Breast epithelium (tissue), 4 donors: Measurements from ENCODE around the gene AK5. TPM values are rescaled to one million over a fixed set of nuclear protein-coding genes. Genes with fewer than 3 reads are reported as not detected.
"Not testable (repeated sequence)": the region's sequence is repeated elsewhere in the genome, so short reads cannot be mapped to it uniquely, and the experiment has no call there.

ENCODE experiments used
- DNase-seq, 2 donors: peaks; one replicate each; pipeline ENCODE4 v3.0.0-alpha.2; 2019; ENCODE audit warnings: low spot score in 2 of 2
- H3K27ac ChIP-seq, 2 donors: fragments of 200-600 bp; sonication (generic) in 1 of 2; one replicate each; pipeline ENCODE4 v1.5.1; 2016 to 2019; ENCODE audit warnings: mild to moderate bottlenecking in 1 of 2
- H3K27me3 ChIP-seq, 2 donors: fragments of 200-600 bp; sonication (generic) in 1 of 2; one replicate each; pipeline versions ENCODE4 v1.5.1 to v1.6.0; 2017 to 2019; ENCODE audit warnings: control low read depth in 1 of 2, mild to moderate bottlenecking in 1 of 2
- H3K36me3 ChIP-seq: fragments of 200-600 bp; one replicate; pipeline ENCODE4 v1.5.1; 2019
- H3K4me1 ChIP-seq, 2 donors: fragments of 200-600 bp; sonication (generic); one replicate each; pipeline ENCODE4 v1.5.1; 2016 to 2019; ENCODE audit warnings: control low read depth in 1 of 2
- H3K4me3 ChIP-seq, 3 donors: fragments of 200-600 bp; sonication (generic); 1 replicate in 2 of 3; 2 replicates in 1 of 3; pipeline ENCODE4 v1.5.1; 2016 to 2019; ENCODE audit warnings: mild to moderate bottlenecking in 3 of 3, moderate library complexity in 2 of 3
- H3K9me3 ChIP-seq, 2 donors: fragments of 200-600 bp; sonication (generic) in 1 of 2; one replicate each; pipeline ENCODE4 v1.5.1; 2016 to 2019; ENCODE audit warnings: control low read depth in 1 of 2
- POLR2A ChIP-seq: fragments of 450-650 bp; IDR thresholded peaks from one replicate; pipeline ENCODE4 v1.6.1; 2016; ENCODE audit warnings: antibody characterized with exemption, mild to moderate bottlenecking, moderate library complexity
- POLR2AphosphoS5 ChIP-seq, 3 donors: sonication (generic); formaldehyde crosslinking; IDR thresholded peaks; one replicate each; pipeline ENCODE4 v1.6.1; 2017; ENCODE audit warnings: antibody characterized with exemption in 3 of 3
- intact Hi-C: fragments of 100-400 bp; cut with DNase I; formaldehyde crosslinking; loops from one replicate; pipeline ENCODE4 v1.15.1; 2023; ENCODE audit warnings: low total_unique reads
- total RNA-seq, 3 donors: library from RNA; depleted of rRNA; stranded (reverse); fragments of >200 nt; gene quantifications; one replicate each; pipeline ENCODE4 v1.1.0, GENCODE V29; 2016
- TF ChIP-seq, protein P1 (sequence below), 3 donors: fragments of 450-650 bp; IDR thresholded peaks; one replicate each; pipeline ENCODE4 v1.5.1; 2016 to 2017; ENCODE audit warnings: antibody characterized with exemption in 3 of 3, mild to moderate bottlenecking in 3 of 3, moderate library complexity in 3 of 3

Gene AK5
- total RNA-seq, 3 donors from 2014 or later: under 0.01 to 111 (median 30.8) TPM

DNA sequence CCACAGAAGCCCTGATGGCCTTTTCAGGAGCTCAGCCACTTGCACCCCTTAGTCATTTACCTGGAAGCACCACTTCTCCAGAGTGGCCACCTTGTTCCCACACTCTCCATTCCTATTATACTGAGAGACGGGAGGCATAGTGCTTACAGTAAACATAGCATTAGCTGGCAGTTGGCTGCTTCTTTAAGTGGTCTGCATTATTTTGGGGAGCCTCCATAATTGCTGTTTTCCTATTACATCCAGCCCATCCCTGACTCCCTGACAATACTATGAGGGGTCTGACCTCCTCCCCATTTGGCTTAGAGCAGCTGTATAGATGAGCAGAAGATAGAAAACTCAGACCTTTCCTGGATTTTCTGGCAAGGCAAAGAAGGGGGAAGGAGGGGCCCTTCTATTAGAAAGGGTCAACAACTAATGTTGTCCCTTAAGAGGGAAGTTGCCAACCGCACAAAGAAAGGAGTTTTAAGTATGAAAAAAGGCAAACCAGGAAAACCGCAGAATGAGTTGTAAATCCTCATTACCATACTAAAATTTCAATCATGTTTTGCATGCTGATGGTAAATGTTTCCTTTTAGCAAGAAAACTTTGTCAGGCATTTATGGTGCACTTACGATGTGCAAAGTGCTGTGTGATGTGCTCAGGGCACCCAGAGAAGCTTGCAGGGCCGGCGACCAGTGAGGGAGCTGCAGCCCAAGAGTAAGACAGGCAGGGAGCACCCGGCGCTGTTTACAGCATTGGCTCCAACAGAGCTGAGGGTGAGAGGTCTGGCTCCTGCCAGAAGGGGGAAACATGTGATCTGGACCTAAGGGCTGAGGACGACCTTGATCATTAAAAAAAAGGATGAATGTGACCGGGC lies 233.3 kb downstream of the AK5 start:
- Histone ChIP-seq H3K4me1 (peaks cover 3 to 7% of the 10 kb centered on the region in 2 donors), H3K27ac (peak overlapping the region; percentile 76 to 90), H3K4me3 (peak overlapping the region in 1 of 3 donors; percentile 11), H3K36me3 (no peaks in the 10 kb centered on the region), H3K27me3 (no peaks in the 10 kb centered on the region), H3K9me3 (no peaks in the 10 kb centered on the region)
- DNase-seq: no peak
- intact Hi-C loops: no loop called here
- TF ChIP-seq, protein P1, sequence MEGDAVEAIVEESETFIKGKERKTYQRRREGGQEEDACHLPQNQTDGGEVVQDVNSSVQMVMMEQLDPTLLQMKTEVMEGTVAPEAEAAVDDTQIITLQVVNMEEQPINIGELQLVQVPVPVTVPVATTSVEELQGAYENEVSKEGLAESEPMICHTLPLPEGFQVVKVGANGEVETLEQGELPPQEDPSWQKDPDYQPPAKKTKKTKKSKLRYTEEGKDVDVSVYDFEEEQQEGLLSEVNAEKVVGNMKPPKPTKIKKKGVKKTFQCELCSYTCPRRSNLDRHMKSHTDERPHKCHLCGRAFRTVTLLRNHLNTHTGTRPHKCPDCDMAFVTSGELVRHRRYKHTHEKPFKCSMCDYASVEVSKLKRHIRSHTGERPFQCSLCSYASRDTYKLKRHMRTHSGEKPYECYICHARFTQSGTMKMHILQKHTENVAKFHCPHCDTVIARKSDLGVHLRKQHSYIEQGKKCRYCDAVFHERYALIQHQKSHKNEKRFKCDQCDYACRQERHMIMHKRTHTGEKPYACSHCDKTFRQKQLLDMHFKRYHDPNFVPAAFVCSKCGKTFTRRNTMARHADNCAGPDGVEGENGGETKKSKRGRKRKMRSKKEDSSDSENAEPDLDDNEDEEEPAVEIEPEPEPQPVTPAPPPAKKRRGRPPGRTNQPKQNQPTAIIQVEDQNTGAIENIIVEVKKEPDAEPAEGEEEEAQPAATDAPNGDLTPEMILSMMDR (IDR thresholded peaks at IDR 0.05): peak in 1 of 3 donors; percentile 6
- no peak for TF ChIP-seq POLR2AphosphoS5 (IDR thresholded peaks at IDR 0.05)
- TF ChIP-seq POLR2A: no peak

DNA sequence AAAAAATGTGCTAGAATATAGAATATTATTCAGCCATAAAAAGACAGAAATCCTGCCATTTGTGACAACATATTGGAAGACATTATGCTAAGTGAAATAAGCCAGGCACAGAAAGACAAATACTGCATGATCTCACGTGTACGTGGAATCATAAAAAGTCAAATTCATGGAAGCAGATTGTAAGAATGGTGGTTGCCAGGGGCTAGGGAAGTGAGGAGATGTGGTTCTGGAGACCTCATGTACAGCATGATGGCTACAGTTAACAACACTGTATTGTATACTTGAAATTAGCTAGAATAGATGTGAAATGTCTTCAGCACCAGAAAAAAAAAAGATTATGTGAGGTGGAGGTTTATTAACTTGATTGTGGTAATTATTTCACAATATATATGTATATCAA lies 234.3 kb downstream of the AK5 start:
- Histone ChIP-seq H3K4me3 (no peak overlapping the region), H3K9me3 (no peaks in the 10 kb centered on the region), H3K27ac (peak overlapping the region; percentile 43 to 76), H3K27me3 (no peaks in the 10 kb centered on the region), H3K4me1 (peaks cover 3 to 7% of the 10 kb centered on the region in 2 donors), H3K36me3 (no peaks in the 10 kb centered on the region)
- intact Hi-C loops: no loop called here
- no peak for DNase-seq
- TF ChIP-seq, protein P1 (IDR thresholded peaks at IDR 0.05): no peak
- TF ChIP-seq POLR2AphosphoS5 (IDR thresholded peaks at IDR 0.05) (no peak), POLR2A (no peak)

DNA sequence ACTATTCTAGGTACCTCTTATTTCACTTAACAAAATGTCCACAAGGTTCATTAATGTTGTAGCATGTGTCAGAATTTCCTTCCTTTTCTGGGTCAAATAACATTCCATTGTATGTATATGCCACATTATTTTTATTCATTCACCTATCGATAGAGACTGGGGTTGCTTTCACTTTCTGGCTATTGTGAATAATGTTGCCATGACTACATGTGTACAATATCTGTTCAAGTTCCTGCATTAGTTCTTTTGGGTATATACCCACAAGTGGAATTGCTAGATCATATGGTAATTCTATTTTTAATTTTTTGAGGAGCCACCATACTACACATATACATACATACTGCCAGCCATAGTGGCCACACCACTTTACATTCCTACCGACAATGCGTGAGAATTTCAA lies 242.2 kb downstream of the AK5 start:
- no peak overlapping the region for H3K4me3 ChIP-seq
- no peak for DNase-seq
- H3K27ac ChIP-seq: no peak overlapping the region
- H3K4me1 ChIP-seq: no peaks in the 10 kb centered on the region
- intact Hi-C loops: no loop called here
- no peak for TF ChIP-seq POLR2AphosphoS5 (IDR thresholded peaks at IDR 0.05)
- no peak for TF ChIP-seq POLR2A
- TF ChIP-seq, protein P1 (IDR thresholded peaks at IDR 0.05): no peak
- H3K9me3 ChIP-seq: no peaks in the 10 kb centered on the region
- no peaks in the 10 kb centered on the region for H3K36me3 ChIP-seq
- no peaks in the 10 kb centered on the region for H3K27me3 ChIP-seq

DNA sequence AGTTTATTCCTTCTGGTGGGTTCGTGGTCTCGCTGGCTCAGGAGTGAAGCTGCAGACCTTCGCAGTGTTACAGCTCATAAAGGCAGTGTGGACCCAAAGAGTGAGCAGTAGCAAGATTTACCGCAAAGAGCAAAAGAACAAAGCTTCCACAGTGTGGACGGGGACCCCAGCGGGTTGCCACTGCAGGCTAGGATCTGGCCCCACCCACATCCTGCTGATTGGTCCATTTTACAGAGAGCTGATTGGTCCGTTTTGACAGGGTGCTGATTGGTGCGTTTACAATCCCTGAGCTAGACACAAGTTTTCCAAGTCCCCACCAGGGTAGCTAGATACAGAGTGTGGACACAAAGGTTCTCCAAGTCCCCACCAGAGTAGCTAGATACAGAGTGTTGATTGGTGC lies 249.3 kb downstream of the AK5 start:
- H3K4me3 ChIP-seq, H3K27ac ChIP-seq, DNase-seq, H3K9me3 ChIP-seq, H3K4me1 ChIP-seq, intact Hi-C loops, H3K27me3 ChIP-seq, H3K36me3 ChIP-seq: not testable (repeated sequence)

DNA sequence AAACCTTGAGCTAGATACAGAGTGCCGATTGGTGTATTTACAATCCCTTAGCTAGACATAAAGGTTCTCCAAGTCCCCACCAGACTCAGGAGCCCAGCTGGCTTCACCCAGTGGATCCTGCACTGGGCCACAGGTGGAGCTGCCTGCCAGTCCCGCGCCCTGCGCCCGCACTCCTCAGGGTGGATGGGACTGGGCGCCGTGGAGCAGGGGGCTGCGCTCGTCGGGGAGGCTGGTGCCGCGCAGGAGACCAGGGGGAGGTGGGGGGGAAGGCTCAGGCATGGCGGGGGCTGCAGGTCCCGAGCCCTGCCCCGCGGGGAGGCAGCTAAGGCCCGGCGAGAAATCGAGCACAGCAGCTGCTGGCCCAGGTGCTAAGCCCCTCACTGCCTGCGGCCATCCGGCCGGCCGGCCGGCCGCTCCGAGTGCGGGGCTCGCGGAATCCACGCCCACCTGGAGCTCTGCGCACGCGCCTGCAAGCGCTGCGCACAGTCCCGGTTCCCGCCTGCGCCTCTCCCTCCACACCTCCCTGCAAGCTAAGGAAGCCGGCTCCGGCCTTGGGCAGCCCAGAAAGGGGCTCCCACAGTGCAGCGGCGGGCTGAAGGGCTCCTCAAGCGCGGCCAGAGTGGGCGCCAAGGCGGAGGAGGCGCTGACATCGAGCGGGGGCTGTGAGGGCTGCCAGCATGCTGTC lies 249.9 kb downstream of the AK5 start:
- H3K27ac ChIP-seq, H3K4me3 ChIP-seq, H3K36me3 ChIP-seq, H3K9me3 ChIP-seq, H3K4me1 ChIP-seq, DNase-seq, H3K27me3 ChIP-seq, intact Hi-C loops: not testable (repeated sequence)

DNA sequence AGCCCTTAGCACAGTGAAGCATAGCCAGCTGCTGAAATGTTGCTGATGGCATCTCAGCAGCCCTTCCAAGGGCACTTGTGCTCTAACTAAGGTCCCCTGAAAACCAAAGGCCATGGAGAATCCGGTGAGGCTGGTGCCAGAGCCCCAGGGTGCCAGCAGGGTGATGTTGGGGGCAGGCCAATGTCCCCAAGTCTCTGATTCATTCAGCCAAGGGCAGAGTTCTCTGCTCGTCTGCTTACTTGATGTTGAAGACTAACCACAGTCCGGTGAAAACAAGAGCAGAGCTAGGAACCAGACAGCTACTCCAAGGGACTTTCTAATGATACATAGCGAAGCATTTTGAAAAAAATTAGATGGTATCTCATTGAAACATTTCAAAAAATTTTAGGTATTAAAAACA lies 250.8 kb downstream of the AK5 start:
- Histone ChIP-seq H3K27ac (peak overlapping the region in 1 of 2 donors; percentile 35), H3K9me3 (no peaks in the 10 kb centered on the region), H3K4me3 (no peak overlapping the region), H3K27me3 (no peaks in the 10 kb centered on the region), H3K4me1 (no peaks in the 10 kb centered on the region), H3K36me3 (no peaks in the 10 kb centered on the region)
- no peak for DNase-seq
- intact Hi-C loops: no loop called here
- TF ChIP-seq POLR2AphosphoS5 (IDR thresholded peaks at IDR 0.05) (no peak), POLR2A (no peak)
- TF ChIP-seq, protein P1 (IDR thresholded peaks at IDR 0.05): no peak
